ENCODE measurements around the gene TICAM2. TPM values are rescaled to one million over a fixed set of nuclear protein-coding genes. Genes with fewer than 3 reads are reported as not detected.
A peak's percentile ranks its signal among the peaks of the same experiment; 100 is the strongest.

TICAM2 gene
- polyA plus RNA-seq, 6 donors from 2014 or later, result 0.89 to 2.3 (median 1.3) TPM; not detected in 1

DNA sequence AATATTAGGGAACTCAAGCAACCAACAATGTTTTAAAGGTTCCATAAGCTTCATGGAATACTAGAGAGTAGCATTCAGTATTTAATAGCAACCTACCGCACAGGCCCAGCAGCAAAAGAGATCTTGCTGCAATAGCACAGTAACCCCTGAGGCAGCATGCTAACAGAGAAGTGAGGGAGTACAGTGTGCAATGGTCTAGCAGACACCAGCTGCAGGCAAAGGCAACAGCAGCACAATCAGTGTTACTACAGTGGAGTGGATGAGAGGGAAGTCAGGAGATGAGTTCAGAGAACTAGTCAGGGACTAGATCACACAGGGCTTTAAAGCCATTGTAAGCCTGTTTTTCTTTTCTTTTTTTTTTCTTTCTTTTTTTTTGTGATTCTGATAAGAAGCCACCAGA is 2.8 kb downstream of the TICAM2 start:
- no peaks in the 10 kb centered on the region for H3K27me3 Mint-ChIP-seq
- no peaks in the 10 kb centered on the region for H3K9me3 Mint-ChIP-seq
- peaks cover 24 to 42% (median 37%) of the 10 kb centered on the region in 3 donors for H3K4me1 Mint-ChIP-seq
- H3K4me3 Mint-ChIP-seq, result peak overlapping the region in 7 of 8 donors; percentile 33 to 80 (median 55)
- ATAC-seq (ENCODE audit: low read depth in 2 of 2) (peak; percentile 27 to 30), DNase-seq (peak; percentile 14)
- H3K27ac Mint-ChIP-seq, result peak overlapping the region; percentile 36 to 90 (median 73)
- H3K36me3 Mint-ChIP-seq, result no peaks in the 10 kb centered on the region

DNA sequence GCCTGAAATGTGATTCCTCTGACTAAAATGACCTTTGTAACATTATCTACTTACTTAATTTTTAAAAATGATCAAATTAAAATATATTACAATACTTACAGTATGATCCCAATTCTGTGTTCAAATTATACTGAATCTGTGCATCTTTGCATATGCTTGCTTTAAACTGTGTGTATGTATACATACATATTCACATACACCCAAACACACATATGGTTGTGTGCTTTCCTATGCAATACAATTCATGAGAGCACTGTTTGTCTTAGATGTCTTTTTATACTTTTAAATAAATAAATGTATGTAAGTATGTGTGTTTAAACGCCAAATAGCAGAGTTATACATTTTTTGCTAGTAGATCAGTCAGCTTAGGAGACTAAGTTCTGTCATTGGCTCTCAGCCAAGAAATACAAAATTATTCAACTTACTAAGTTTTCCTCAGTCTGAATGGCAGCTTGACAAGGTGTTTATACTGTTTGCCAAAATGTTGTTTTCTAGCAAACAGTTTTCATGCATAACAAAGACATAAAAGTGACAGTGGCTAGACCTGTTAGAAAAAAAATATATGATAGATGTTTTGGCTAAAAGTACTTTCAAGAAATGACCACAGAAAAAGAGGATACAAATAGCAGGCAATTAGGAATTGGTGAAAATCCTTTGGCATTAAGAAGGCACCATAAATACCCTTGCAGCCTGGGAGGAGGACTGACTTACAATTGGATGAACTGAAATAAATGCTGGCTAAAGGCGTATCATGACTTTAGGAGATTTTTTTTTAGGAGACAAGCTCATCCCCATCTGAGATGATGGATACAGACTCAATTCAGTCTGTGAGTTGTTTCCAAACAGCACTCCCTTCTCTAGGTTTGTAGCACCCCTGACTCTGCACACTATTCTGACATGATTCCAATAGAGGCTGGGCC is 7.9 kb downstream of the TICAM2 start:
- no peak for ATAC-seq (ENCODE audit: low read depth in 2 of 2)

DNA sequence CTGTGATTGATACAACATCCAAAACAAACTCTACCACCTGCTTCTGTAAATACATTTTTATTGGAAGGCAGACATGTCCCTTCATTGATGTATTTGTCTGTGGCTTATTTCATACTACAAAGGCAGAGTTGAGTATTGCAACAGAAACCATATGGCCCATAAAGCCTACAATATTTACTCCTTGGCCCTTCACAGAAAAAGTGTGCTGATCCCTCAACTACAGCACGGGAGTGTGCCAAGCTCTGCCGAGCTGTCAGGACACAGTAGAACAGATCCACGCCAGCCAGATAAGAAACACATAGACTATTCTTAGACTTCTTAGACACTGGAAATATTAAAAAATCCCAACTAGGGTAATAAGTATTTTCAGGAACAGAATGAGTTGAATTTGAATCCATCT is 13.2 kb downstream of the TICAM2 start:
- no peak overlapping the region for H3K4me3 Mint-ChIP-seq
- no peaks in the 10 kb centered on the region for H3K4me1 Mint-ChIP-seq
- H3K27ac Mint-ChIP-seq, result peak overlapping the region in 1 of 6 donors; percentile 26
- ATAC-seq (ENCODE audit: low read depth in 2 of 2) (no peak), DNase-seq (no peak)
- H3K36me3 Mint-ChIP-seq, result peaks cover 0 to 16% of the 10 kb centered on the region in 2 donors
- H3K27me3 Mint-ChIP-seq, result no peaks in the 10 kb centered on the region
- H3K9me3 Mint-ChIP-seq, result no peaks in the 10 kb centered on the region

More for the DNA sequence above, 7.9 kb downstream of the TICAM2 start:
- H3K27me3 Mint-ChIP-seq, result no peaks in the 10 kb centered on the region
- DNase-seq, result no peak
- peaks cover 0 to 11% of the 10 kb centered on the region in 2 donors for H3K36me3 Mint-ChIP-seq
- H3K4me3 Mint-ChIP-seq, result no peak overlapping the region
- no peaks in the 10 kb centered on the region for H3K9me3 Mint-ChIP-seq
- peaks cover under 1 to 3% (median 2%) of the 10 kb centered on the region in 3 donors for H3K4me1 Mint-ChIP-seq
- no peak overlapping the region for H3K27ac Mint-ChIP-seq

DNA sequence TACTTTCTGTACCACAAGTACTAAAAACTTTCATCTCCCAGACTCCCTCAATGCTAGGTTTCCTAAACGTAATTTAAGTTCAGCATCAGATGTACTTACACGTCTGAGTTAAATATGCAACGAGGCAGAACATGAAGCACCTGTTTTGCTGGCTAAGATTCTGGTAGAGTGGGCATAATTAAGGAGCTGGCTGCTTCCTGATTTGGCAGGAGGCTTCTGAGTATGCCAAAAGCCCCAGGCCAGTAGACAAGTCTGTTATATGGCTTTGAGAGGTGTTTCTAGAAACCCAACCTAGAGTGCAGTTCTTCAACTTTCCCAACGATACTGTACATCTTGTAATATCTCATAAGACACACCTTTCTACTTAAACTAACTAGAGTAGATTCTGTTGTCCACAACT is 13.6 kb downstream of the TICAM2 start:
- ATAC-seq (ENCODE audit: low read depth in 2 of 2) (no peak), DNase-seq (no peak)
- Mint-ChIP-seq H3K36me3 (peaks cover 0 to 15% of the 10 kb centered on the region in 2 donors), H3K27me3 (no peaks in the 10 kb centered on the region), H3K9me3 (no peaks in the 10 kb centered on the region), H3K4me3 (no peak overlapping the region), H3K4me1 (no peaks in the 10 kb centered on the region), H3K27ac (no peak overlapping the region)

DNA sequence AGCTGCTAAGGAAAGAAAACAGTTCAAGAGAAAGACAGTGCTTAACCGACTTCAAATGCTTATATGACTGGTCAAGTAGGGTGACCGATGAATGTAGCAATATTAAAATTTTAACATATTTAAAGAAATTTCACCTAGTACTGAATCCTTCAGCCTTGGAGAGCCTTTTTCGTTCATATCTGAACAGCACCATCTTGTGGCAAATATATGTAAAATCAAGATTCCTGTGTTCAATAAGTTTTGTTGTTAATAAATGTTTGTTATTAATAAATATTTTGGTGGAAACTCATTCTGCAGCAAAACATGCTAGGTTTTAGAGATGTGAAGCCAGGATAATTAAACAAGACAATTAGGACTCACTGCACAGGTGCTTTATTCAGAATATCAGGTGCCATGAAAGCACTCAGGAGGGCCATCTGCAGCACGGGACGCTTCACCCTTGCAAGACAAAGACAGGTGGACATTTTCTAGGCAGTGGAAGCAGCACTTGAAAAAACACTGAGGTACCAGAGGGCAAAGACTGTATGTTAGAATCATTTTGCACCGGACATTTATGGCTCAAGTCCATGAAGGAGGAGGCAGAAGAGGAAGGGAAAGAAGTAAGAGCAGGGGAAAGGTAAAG is 15.6 kb downstream of the TICAM2 start:
- Mint-ChIP-seq H3K4me3 (no peak overlapping the region), H3K27ac (no peak overlapping the region), H3K27me3 (no peaks in the 10 kb centered on the region), H3K4me1 (no peaks in the 10 kb centered on the region), H3K9me3 (no peaks in the 10 kb centered on the region), H3K36me3 (peaks cover 0 to 7% of the 10 kb centered on the region in 2 donors)
- DNase-seq, result peak; percentile 22
- no peak for ATAC-seq (ENCODE audit: low read depth in 2 of 2)

DNA sequence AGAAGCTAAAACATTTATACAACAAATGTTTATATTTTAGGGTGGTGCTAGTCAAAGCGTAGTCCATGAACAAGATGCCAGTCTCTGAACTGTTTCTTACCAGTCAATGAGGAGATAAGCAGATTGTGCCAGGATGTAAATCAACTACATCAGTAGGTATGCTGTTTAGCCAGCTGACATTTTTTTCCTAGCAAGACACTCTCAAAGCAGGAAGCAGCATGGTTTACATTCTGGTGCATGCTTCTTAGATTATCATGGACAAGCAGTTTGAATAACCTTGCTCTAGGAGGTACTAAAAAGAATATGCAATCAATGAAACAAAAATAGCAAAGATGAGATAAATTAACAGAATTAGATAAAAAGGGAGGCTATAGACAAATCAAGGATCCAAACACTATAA is 17.0 kb downstream of the TICAM2 start:
- no peak for ATAC-seq (ENCODE audit: low read depth in 2 of 2)
- H3K4me1 Mint-ChIP-seq, result peaks cover 0 to 7% (median under 1%) of the 10 kb centered on the region in 3 donors
- no peaks in the 10 kb centered on the region for H3K27me3 Mint-ChIP-seq
- peaks cover 0 to 2% (median 0%) of the 10 kb centered on the region in 7 donors for H3K9me3 Mint-ChIP-seq
- DNase-seq, result no peak
- peaks cover 8 to 10% of the 10 kb centered on the region in 2 donors for H3K36me3 Mint-ChIP-seq
- H3K27ac Mint-ChIP-seq, result no peak overlapping the region
- no peak overlapping the region for H3K4me3 Mint-ChIP-seq

DNA sequence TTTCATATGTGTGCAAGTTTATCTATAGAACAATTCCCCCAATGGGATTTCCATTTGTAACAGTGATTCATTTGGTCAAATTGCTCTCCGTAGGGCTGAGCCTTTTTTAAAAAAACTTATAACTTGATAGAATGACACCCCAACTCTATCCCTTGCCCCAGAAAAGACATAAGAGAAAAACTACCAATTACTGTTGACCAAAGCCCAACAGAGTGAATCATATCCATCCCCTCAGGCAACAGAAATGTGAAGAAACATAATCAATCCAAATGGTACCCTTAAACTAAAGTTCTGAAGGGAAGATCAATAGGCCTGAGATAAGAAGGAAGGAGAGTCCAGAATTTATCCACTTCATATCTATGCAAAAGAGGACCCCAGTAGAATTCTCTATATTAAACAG is 17.8 kb downstream of the TICAM2 start:
- Mint-ChIP-seq H3K27ac (no peak overlapping the region), H3K4me1 (peaks cover 5 to 11% (median 8%) of the 10 kb centered on the region in 3 donors), H3K9me3 (peaks cover 0 to 2% (median 0%) of the 10 kb centered on the region in 7 donors), H3K4me3 (no peak overlapping the region), H3K27me3 (no peaks in the 10 kb centered on the region), H3K36me3 (peaks cover 8 to 10% of the 10 kb centered on the region in 2 donors)
- no peak for ATAC-seq (ENCODE audit: low read depth in 2 of 2)
- no peak for DNase-seq

DNA sequence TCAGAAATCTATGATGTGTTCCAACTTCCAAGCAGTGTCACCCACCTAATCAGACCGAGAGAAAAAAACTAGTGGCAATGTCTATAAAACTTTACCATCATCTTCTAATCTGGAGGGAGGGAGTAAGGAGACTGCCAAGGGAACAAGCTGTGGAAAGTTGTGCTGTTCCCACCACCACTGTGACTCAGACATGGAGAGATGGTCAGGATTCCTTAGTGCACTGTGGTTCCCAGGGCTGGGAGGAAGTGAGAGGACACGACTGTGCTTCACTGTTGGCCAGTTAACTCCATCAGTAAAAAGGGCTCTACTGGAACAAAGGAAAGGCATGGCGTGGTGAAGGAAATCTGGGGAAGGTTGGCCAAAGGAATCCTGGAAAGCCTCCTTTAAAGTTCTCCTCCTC is 18.8 kb downstream of the TICAM2 start:
- DNase-seq (no peak), ATAC-seq (ENCODE audit: low read depth in 2 of 2) (no peak)
- Mint-ChIP-seq H3K9me3 (peaks cover 0 to 2% (median 0%) of the 10 kb centered on the region in 7 donors), H3K27ac (no peak overlapping the region), H3K4me3 (no peak overlapping the region), H3K36me3 (peaks cover 8 to 10% of the 10 kb centered on the region in 2 donors), H3K4me1 (peaks cover 9 to 18% (median 15%) of the 10 kb centered on the region in 3 donors), H3K27me3 (no peaks in the 10 kb centered on the region)

DNA sequence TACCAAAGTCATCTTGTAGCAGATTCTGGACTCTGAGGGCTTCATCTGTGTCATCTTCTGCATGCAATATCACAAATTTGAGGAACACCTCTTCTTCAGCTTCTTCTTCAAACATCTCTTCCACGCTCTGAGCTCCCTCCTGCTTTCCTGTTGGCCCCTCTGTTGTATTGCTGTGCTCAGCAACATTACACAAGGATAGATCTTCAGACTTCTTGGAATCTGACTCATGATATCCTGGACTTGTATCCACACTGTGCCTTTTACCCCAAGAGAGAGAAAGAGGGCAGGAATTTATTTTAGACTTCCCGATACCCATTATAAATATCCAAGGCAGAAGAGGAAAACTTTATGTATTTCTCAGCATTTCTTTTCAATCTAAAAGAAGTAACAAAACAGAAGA is 21.3 kb downstream of the TICAM2 start:
- H3K4me1 Mint-ChIP-seq, result peaks cover 10 to 19% (median 15%) of the 10 kb centered on the region in 3 donors
- H3K27me3 Mint-ChIP-seq, result no peaks in the 10 kb centered on the region
- no peak for ATAC-seq (ENCODE audit: low read depth in 2 of 2)
- H3K9me3 Mint-ChIP-seq, result peaks cover 0 to 5% (median 0%) of the 10 kb centered on the region in 7 donors
- no peak for DNase-seq
- peaks cover 8 to 10% of the 10 kb centered on the region in 2 donors for H3K36me3 Mint-ChIP-seq
- no peak overlapping the region for H3K4me3 Mint-ChIP-seq
- no peak overlapping the region for H3K27ac Mint-ChIP-seq

DNA sequence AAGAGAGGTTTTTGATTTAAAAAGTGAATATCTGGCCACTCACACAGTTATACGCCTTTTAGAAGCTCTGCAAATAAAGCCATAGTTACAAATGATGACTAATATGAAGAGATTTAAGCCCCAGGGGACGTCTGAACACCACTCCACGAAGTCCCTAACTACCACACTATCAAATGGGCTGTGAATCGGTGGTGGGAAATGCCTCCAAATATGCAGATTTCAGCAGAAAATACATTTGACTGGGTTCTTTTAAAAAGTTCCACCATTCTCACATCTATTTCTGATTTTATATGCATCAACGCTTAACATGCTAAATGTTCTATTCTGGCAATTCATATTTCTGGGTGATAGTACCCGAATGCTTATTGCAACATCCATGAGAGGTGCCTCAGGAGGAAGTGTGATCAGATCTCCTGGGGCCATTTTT is 22.5 kb downstream of the TICAM2 start:
- peaks cover 8 to 10% of the 10 kb centered on the region in 2 donors for H3K36me3 Mint-ChIP-seq
- peak in 1 of 2 donors; percentile 35 for ATAC-seq (ENCODE audit: low read depth in 2 of 2)
- H3K4me3 Mint-ChIP-seq, result peak overlapping the region in 1 of 8 donors; percentile 8
- peaks cover 10 to 26% (median 15%) of the 10 kb centered on the region in 3 donors for H3K4me1 Mint-ChIP-seq
- no peak overlapping the region for H3K27ac Mint-ChIP-seq
- DNase-seq, result no peak
- H3K27me3 Mint-ChIP-seq, result no peaks in the 10 kb centered on the region
- H3K9me3 Mint-ChIP-seq, result peaks cover 0 to 5% (median 0%) of the 10 kb centered on the region in 7 donors

DNA sequence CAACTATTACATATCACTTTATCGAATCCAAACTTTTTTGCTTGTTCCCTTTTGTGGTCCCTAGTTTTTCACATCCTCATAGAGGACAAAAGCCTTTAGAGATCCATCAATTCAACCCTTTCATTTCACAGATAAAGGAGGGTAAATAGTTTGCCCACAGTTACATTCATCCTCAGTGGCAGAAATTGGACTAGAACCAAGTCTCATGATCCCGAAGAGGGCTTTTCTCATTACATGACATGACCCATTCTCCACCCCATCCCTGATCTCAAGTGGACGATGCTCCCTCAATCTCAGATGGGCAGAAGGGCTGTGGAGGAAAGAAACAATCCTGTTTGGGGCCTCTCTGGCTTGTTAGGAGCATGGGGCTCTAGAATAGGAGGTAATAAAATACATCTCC is 23.1 kb downstream of the TICAM2 start:
- no peak overlapping the region for H3K4me3 Mint-ChIP-seq
- peaks cover 7 to 8% of the 10 kb centered on the region in 2 donors for H3K36me3 Mint-ChIP-seq
- H3K9me3 Mint-ChIP-seq, result peaks cover 0 to 5% (median 0%) of the 10 kb centered on the region in 7 donors
- no peak overlapping the region for H3K27ac Mint-ChIP-seq
- DNase-seq, result no peak
- H3K4me1 Mint-ChIP-seq, result peaks cover 15 to 31% (median 15%) of the 10 kb centered on the region in 3 donors
- no peak for ATAC-seq (ENCODE audit: low read depth in 2 of 2)
- no peaks in the 10 kb centered on the region for H3K27me3 Mint-ChIP-seq

DNA sequence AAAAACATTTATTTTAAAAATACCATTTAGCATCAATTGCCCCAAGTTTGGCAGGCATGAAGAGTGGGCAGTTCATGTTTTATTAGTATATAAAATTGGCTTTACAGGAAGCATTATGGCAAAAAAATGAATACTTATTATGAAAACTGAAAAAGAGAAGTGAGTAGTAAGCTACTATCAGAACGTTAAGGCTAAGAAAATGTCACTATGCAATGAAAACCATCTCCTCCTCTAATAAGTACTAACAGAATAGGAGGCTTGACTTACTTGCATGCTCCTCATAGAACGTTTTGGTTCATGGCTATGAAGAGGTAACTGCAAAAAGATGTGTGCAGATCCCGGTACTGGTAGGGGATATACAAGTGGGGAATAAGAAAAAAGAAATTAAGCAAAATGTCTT is 23.6 kb downstream of the TICAM2 start:
- Mint-ChIP-seq H3K36me3 (peaks cover 5 to 8% of the 10 kb centered on the region in 2 donors), H3K4me3 (no peak overlapping the region), H3K4me1 (peaks cover 15 to 31% (median 17%) of the 10 kb centered on the region in 3 donors), H3K9me3 (peaks cover 0 to 5% (median 0%) of the 10 kb centered on the region in 7 donors), H3K27me3 (no peaks in the 10 kb centered on the region), H3K27ac (peak overlapping the region in 1 of 6 donors; percentile 6)
- DNase-seq (peak; percentile 5), ATAC-seq (ENCODE audit: low read depth in 2 of 2) (peak; percentile 39 to 56)

DNA sequence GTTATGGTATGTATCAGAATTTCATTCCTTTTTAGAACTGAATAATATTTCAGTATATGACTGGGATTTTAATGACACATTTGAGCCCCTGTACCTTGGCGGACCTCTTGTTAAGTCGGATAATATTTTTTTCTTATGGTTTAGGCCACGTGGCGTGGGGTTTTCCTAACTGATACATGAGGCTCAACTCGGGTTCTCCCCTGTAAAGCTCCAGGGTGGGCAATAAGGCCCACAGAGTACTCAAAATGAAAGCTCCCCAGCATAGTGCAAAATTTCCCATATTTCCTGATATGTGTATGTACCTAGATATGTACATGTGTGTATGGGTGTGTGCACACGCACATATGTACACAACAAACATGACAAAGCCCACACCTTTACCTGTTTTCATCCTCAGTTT is 24.5 kb downstream of the TICAM2 start:
- Mint-ChIP-seq H3K4me1 (peaks cover 15 to 31% (median 17%) of the 10 kb centered on the region in 3 donors), H3K27me3 (no peaks in the 10 kb centered on the region), H3K4me3 (peak overlapping the region in 1 of 8 donors; percentile 15), H3K36me3 (peaks cover 5 to 8% of the 10 kb centered on the region in 2 donors), H3K9me3 (peaks cover 0 to 5% (median 0%) of the 10 kb centered on the region in 7 donors), H3K27ac (no peak overlapping the region)
- DNase-seq (no peak), ATAC-seq (ENCODE audit: low read depth in 2 of 2) (no peak)

Data from naive B cell (primary cell).